GM12865 (cell line): ENCODE data around the gene BAHCC1.

ENCODE experiments used
- DNase-seq: peaks from one replicate; pipeline ENCODE4 v3.0.0; 2010; ENCODE audit warnings: low read depth
- H3K4me3 ChIP-seq: 2 replicates; pipeline ENCODE4 v1.5.1; 2011; ENCODE audit warnings: mild to moderate bottlenecking, low read depth, low read length, control low read depth
- CTCF ChIP-seq: IDR thresholded peaks from 2 replicates; pipeline ENCODE4 v1.5.1; 2011; ENCODE audit warnings: low read length, control low read depth, low read depth, inconsistent platforms; ENCODE audit not compliant: insufficient read depth; ENCODE audit errors: missing control alignments

The BAHCC1 gene

GRCh38 chr17:81476097-81476496 is 80.8 kb downstream of the BAHCC1 start:
- H3K4me3 ChIP-seq, result no peak overlapping the region
- no peak for TF ChIP-seq CTCF
- DNase-seq, result no peak

GRCh38 chr17:81476635-81477034 is 81.4 kb downstream of the BAHCC1 start:
- DNase-seq, result no peak
- no peak for TF ChIP-seq CTCF
- H3K4me3 ChIP-seq, result no peak overlapping the region

GRCh38 chr17:81477173-81477572 is 81.9 kb downstream of the BAHCC1 start:
- no peak for TF ChIP-seq CTCF
- no peak for DNase-seq
- H3K4me3 ChIP-seq, result no peak overlapping the region

GRCh38 chr17:81478119-81478518 is 82.9 kb downstream of the BAHCC1 start:
- no peak overlapping the region for H3K4me3 ChIP-seq
- TF ChIP-seq CTCF, result no peak
- no peak for DNase-seq

- no peak overlapping the region for H3K4me3 ChIP-seq
- no peak for DNase-seq
- TF ChIP-seq CTCF, result no peak
Measured at GRCh38 chr17:81479175-81480071, 84.2 kb downstream of the BAHCC1 start.

- TF ChIP-seq CTCF, result no peak
- no peak overlapping the region for H3K4me3 ChIP-seq
- DNase-seq, result no peak
Measured at GRCh38 chr17:81480140-81481072, 85.1 kb downstream of the BAHCC1 start.
